ENCODE data around the gene JAZF1.
A peak's percentile ranks its signal among the peaks of the same experiment; 100 is the strongest.
"Not testable (repeated sequence)": the region's sequence is repeated elsewhere in the genome, so short reads cannot be mapped to it uniquely, and the experiment has no call there.

JAZF1 gene

DNA sequence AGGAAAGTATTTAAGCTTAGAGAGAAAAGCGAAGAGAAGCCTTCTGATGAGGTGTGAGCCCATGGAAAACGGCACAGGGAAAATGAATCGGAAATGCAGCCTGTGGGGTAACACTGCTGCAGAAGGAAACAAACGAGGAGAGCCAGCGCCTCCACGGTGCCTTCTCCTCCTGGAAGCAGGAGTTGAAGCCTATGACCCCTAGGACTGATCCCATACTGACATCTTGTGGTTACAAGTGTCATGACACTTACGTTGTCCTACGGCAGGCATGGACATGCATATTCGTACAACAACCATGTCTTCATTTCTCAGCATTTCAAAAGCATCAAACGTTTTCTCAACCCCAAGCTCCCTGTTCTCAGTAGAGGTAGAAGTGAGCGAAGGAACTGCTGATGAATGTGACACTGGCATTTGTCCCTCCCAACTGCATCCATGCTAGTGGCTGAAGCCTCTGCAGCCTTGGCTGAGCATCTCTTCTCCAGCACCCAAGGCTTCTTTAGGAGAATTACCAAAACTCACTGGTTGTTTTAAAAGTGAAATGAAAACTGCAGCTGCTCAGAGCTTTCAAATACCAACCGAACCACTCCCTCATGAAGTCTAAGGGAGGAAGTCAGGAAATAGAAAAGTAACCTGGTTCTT lies 160.2 kb downstream of the JAZF1 start:
- peak; percentile 70 for DNase-seq (ENCODE audit: insufficient read length, low spot score)
- peak; percentile 94 for FAIRE-seq
- TF ChIP-seq, protein P1, sequence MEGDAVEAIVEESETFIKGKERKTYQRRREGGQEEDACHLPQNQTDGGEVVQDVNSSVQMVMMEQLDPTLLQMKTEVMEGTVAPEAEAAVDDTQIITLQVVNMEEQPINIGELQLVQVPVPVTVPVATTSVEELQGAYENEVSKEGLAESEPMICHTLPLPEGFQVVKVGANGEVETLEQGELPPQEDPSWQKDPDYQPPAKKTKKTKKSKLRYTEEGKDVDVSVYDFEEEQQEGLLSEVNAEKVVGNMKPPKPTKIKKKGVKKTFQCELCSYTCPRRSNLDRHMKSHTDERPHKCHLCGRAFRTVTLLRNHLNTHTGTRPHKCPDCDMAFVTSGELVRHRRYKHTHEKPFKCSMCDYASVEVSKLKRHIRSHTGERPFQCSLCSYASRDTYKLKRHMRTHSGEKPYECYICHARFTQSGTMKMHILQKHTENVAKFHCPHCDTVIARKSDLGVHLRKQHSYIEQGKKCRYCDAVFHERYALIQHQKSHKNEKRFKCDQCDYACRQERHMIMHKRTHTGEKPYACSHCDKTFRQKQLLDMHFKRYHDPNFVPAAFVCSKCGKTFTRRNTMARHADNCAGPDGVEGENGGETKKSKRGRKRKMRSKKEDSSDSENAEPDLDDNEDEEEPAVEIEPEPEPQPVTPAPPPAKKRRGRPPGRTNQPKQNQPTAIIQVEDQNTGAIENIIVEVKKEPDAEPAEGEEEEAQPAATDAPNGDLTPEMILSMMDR (IDR thresholded peaks at IDR 0.05; ENCODE audit: insufficient read depth, missing control alignments), result peak; percentile 97

DNA sequence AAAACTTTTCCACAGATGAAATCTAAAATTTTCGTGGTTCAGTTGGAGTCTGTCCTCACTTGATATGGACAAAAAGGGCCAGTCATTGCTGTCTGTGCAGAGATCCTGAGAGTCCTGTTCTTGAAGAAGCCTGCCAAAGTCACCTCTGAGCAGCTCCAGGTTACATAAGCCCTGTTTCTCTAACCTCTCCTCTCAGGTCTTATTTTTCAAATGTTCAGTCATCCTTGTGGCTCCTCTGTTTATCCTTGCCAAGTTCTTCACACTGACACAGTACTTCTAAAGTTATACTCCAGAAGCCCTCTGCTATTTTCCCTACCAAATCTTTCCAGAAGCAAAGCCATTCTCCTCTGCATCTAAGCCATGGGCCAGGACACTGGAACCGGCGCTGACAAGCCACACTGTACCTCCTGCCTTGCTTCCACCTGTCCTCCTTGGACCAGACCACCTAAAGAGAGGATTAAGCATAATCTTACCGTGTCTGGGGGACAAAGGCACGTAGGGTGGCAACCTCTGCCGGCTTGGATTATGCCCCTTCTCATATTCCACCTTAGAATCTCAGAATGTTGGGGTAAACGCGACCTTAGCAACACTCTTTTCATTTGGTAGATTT lies 161.6 kb downstream of the JAZF1 start:
- TF ChIP-seq, protein P1 (IDR thresholded peaks at IDR 0.05; ENCODE audit: insufficient read depth, missing control alignments), result no peak
- FAIRE-seq (no peak), DNase-seq (ENCODE audit: insufficient read length, low spot score) (no peak)

DNA sequence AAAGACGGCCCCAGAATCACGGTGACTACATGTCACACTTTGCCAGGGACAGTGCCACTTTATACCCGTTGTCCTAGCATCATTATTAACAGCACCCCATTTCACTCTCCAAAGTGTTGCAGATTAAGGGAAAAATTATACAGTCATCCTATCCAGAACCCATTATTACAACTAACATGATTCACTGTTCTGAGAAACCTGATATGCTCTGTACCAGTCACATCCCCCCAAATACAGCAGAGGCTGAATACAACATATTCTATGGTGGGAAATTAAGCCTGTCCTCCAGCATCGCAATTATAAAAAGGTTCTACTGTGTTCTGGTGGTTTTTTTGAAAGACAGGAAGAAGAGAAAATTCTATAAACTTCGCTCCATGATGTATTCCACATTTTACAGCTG lies 162.1 kb downstream of the JAZF1 start:
- FAIRE-seq (no peak), DNase-seq (ENCODE audit: insufficient read length, low spot score) (no peak)
- TF ChIP-seq, protein P1 (IDR thresholded peaks at IDR 0.05; ENCODE audit: insufficient read depth, missing control alignments), result no peak

DNA sequence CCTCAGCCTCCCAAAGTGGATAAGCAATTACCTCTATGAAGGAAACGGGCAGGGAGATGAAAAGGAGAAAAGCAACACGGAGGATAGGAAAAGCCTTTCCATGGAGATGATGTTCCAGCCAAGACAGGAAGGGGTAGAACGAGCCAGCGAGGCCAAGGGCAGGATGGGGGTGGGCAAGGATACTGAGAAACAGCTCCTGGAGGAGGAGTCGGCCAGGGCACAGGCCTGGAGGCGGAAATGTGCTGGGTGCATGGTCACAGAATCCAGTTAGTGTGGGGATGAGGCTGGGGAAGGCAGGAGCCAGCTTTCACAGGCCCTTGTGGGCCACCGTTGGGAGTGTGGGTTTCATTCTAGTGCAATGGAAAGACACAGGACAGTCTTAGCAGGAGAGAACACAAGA lies 162.6 kb downstream of the JAZF1 start:
- TF ChIP-seq, protein P1 (IDR thresholded peaks at IDR 0.05; ENCODE audit: insufficient read depth, missing control alignments), result no peak
- DNase-seq (ENCODE audit: insufficient read length, low spot score), result no peak
- no peak for FAIRE-seq

DNA sequence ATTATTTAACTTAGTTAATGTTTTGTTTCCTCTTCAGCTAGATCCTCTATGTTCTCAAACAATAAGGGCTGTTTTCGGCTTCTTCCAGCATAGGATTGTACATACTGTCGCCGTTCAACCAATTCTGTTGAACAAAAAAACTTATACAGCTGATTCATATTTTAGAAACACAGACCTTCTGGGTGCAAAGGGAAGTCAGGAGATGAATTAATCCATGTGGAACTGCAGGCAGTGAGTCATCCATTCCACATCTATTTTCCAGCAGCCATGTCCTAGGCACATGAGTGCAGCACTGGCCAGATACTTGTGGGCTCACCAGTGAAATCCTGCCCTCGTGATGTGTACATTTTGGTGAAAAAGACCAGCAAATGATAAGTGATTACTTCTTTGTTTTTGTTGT lies 163.2 kb downstream of the JAZF1 start:
- DNase-seq (ENCODE audit: insufficient read length, low spot score), result no peak

DNA sequence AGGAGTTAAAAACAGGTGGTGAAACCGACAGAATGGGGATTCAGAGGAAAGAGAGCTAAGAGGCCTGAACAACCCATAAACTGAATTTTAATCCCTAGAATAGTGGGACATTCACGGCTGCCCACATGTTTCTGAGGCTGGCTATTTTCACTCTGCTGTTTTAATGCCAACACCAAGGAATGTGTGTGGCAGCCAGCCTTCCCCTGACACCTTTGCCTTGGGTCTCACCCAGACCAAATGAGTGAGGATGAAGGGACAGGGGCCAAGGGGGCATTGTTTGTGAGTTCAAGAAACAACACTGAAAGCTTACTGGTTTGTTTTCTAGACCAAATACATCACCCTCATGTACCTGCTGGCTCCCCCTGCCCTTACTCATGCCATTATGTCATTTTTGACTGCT lies 164.3 kb downstream of the JAZF1 start:
- TF ChIP-seq, protein P1 (IDR thresholded peaks at IDR 0.05; ENCODE audit: insufficient read depth, missing control alignments), result no peak
- DNase-seq (ENCODE audit: insufficient read length, low spot score), result no peak
- FAIRE-seq, result no peak

More for the DNA sequence above, 163.2 kb downstream of the JAZF1 start:
- FAIRE-seq, result no peak
- TF ChIP-seq, protein P1 (IDR thresholded peaks at IDR 0.05; ENCODE audit: insufficient read depth, missing control alignments), result no peak

DNA sequence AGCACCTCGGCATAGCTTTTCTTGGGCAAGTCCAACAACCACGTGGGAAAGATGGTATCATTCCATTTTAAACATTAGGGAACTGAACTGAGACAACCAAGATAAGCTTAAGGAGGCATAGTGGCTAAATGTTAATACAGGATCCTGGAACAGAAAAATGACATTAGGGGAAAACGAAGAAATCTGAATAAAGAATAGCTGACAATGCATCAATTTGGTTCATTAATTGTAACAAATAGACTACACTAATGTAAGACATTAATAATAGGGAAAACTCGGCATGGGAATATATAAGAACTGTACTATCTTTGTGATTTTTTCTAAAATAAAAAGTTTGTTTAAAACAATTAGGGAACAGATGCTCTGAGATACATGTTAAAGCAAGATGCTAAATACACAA lies 165.4 kb downstream of the JAZF1 start:
- DNase-seq (ENCODE audit: insufficient read length, low spot score) (no peak), FAIRE-seq (no peak)
- TF ChIP-seq, protein P1 (IDR thresholded peaks at IDR 0.05; ENCODE audit: insufficient read depth, missing control alignments), result no peak

DNA sequence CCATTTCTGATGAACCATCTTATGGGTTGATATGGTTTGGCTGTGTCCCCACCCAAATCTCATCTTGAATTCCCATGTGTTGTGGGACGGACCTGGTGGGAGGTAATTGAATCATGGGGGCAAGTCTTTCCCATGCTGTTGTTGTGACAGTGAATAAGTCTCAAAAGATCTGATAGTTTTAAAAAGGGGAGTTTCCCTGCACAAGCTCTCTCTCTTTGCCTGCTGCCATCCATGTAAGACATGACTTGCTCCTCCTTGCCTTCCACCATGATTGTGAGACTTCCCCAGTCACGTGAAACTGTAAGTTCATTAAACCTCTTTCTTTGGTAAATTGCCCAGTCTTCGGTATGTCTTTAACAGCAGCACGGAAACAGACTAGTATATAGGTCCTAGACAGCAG lies 166.3 kb downstream of the JAZF1 start:
- not testable (repeated sequence) for FAIRE-seq; DNase-seq (ENCODE audit: insufficient read length, low spot score)
